Measurements from ENCODE around the gene RBP3. TPM values are rescaled to one million over a fixed set of nuclear protein-coding genes. Genes with fewer than 3 reads are reported as not detected.

RBP3 gene
- total and polyA plus RNA-seq, 8 donors: 0.07 to 0.14 (median 0.09) TPM; not detected in 5

DNA sequence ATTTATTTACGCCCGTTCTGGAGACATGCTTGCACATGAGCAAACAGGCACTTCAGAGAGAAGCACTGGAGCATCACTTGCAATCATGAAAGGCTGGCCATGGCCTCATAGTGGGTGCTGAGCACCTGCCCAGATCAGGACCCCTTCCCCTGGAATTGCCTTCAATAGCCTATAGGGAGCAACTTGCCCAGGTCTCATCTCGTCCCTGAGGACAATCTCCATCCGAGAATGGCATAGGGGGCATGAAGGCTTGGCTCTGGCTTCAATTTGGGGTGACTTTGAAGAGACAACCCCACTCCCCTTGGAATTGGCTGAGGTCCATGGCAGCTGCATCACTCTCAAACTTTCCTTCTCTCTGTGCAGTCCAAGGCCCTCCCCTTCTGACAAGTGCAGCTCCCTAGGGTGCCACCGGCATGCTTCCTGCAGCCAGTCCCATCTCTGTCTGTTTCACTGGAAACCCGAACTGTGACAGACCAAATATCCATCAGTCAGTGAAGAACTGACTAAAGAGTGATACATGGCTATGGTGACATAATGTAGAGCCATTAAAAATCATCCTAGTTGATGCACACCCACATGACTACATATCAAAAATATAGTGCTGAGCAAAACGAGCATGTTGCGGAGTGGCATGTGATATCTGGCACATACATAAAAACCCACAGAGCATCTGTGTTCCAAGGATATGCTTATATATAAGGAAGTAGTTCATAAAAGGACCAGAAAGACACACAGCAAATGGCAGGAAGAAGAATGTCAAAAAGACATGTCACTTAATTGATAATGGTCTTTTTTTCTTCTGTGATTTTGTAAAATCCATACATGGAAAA lies 13.5 kb upstream of the RBP3 start:
- Histone ChIP-seq H3K4me1 (no peaks in the 10 kb centered on the region), H3K27ac (no peak overlapping the region), H3K4me3 (no peak overlapping the region), H3K27me3 (no peaks in the 10 kb centered on the region), H3K36me3 (no peaks in the 10 kb centered on the region), H3K9me3 (no peaks in the 10 kb centered on the region)
- intact Hi-C loops (cut with DNase I): no loop called here
- DNase-seq: peak in 1 of 4 donors; percentile 22
- no peak for ATAC-seq
- TF ChIP-seq, protein P1, sequence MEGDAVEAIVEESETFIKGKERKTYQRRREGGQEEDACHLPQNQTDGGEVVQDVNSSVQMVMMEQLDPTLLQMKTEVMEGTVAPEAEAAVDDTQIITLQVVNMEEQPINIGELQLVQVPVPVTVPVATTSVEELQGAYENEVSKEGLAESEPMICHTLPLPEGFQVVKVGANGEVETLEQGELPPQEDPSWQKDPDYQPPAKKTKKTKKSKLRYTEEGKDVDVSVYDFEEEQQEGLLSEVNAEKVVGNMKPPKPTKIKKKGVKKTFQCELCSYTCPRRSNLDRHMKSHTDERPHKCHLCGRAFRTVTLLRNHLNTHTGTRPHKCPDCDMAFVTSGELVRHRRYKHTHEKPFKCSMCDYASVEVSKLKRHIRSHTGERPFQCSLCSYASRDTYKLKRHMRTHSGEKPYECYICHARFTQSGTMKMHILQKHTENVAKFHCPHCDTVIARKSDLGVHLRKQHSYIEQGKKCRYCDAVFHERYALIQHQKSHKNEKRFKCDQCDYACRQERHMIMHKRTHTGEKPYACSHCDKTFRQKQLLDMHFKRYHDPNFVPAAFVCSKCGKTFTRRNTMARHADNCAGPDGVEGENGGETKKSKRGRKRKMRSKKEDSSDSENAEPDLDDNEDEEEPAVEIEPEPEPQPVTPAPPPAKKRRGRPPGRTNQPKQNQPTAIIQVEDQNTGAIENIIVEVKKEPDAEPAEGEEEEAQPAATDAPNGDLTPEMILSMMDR (IDR thresholded peaks at IDR 0.05): no peak

DNA sequence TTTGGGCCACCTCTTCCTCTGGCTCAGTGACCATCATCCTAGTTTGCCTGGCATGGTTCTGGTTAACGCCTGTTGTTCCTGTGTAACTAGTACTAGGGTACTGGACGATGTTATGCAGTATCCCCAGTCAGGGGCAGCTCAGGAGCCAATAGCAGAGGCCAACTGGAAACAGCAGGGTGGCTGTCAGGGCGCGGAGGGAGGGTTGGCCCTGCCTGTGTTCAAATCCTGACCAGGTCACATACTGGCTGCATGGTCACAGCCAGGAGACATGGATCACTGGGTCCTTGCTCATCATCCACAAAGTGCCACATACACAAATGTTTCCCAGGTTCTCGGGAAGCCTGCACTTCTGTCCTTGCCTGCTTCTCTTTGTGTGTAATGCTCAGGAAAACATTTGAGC lies 12.3 kb upstream of the RBP3 start:
- H3K4me1 ChIP-seq: no peaks in the 10 kb centered on the region
- no peaks in the 10 kb centered on the region for H3K27me3 ChIP-seq
- peak in 1 of 4 donors; percentile 34 for DNase-seq
- no peak overlapping the region for H3K4me3 ChIP-seq
- no peaks in the 10 kb centered on the region for H3K9me3 ChIP-seq
- TF ChIP-seq, protein P1 (IDR thresholded peaks at IDR 0.05): no peak
- H3K36me3 ChIP-seq: no peaks in the 10 kb centered on the region
- intact Hi-C loops (cut with DNase I): no loop called here
- no peak for ATAC-seq
- no peak overlapping the region for H3K27ac ChIP-seq

DNA sequence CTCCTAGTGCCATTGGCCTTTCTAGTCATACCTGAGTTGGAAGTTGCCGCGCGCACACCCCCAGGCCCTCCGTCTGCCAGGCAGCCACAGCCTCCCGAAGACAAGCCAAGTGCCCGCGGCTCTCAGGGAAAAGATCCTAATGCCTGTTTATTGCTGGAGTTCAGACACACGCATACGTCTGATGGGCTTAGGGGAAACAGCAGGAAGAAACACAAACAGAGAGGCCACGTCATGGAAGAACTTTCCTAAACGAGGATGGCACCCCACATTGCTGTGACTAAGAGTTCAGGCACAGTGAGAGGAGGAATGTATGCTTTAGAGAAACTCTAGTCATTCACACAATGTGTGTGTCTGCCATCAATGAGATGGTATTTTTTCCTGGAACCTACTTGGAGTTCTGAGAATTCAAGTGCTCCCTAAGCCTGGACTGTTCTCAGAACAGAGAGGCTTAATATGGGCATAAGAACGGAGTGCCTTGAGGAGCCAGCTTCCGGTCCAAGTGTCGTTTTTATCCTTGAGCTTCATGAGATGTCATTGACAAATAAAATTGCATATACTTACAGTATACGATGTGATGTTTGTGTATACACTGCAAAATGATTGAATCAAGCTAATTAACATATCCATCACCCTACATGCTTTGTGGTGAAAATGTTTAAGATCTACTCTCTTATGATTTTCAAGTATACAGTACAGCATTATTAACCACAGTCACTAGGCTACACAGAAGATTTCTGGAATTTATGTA lies 11.6 kb upstream of the RBP3 start:
- intact Hi-C loops (cut with DNase I): no loop called here

DNA sequence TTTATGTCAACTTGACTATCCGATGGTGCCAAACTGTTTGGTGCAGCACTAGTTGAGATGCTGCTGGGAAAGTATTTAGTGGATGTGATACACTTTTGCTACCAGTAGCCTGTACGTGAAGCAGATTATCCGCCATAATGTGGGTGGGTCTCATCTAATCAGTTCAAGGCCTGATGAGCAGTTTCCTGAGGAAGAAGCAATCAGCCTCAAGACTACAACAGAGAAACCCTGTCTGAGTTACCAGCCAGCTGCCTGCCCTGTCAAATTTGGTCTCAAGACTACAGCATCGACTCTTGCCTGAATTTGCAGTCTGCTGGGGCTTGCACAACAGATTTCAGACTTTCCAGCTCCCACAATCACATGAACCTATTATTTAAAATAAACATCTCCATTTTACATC lies 10.9 kb upstream of the RBP3 start:
- H3K4me3 ChIP-seq: no peak overlapping the region
- intact Hi-C loops (cut with DNase I): no loop called here
- no peaks in the 10 kb centered on the region for H3K36me3 ChIP-seq
- no peaks in the 10 kb centered on the region for H3K4me1 ChIP-seq
- TF ChIP-seq, protein P1 (IDR thresholded peaks at IDR 0.05): no peak
- H3K27me3 ChIP-seq: no peaks in the 10 kb centered on the region
- DNase-seq (no peak), ATAC-seq (no peak)
- H3K27ac ChIP-seq: no peak overlapping the region
- no peaks in the 10 kb centered on the region for H3K9me3 ChIP-seq

More for the DNA sequence above, 11.6 kb upstream of the RBP3 start:
- no peak overlapping the region for H3K27ac ChIP-seq
- no peaks in the 10 kb centered on the region for H3K4me1 ChIP-seq
- ATAC-seq: no peak
- peak in 1 of 4 donors; percentile 47 for DNase-seq
- H3K9me3 ChIP-seq: no peaks in the 10 kb centered on the region
- H3K4me3 ChIP-seq: no peak overlapping the region
- no peaks in the 10 kb centered on the region for H3K36me3 ChIP-seq
- H3K27me3 ChIP-seq: no peaks in the 10 kb centered on the region
- TF ChIP-seq, protein P1 (IDR thresholded peaks at IDR 0.05): no peak

DNA sequence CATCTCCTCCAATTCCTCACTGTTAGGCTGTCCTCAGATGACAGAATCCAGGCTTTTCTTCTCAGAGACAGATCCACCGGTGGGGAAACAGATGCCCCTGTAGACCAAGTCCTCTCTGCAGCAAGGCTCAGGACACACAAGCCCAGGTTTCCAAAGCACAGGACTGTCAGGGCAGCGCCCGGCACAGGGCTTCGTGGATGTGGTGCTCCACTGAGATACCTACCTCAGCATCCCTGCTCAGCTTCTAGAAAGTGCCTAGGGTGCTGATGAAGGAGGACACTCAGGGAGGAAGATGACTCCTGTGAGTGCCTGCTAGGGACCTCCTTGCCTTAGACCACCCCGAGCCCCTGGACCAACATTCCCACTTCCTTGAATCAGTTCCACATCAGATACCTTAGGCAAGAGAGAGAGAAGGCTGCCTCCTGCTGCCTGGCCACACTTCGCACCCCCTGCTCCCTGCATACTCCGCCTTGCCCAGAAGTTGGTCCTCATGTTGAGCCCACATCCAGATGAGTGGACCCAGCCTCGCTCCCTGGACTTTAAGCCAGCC lies 8.9 kb upstream of the RBP3 start:
- Histone ChIP-seq H3K27ac (no peak overlapping the region), H3K27me3 (no peaks in the 10 kb centered on the region), H3K4me3 (no peak overlapping the region), H3K9me3 (no peaks in the 10 kb centered on the region), H3K4me1 (no peaks in the 10 kb centered on the region), H3K36me3 (no peaks in the 10 kb centered on the region)
- no peak for ATAC-seq
- TF ChIP-seq, protein P1 (IDR thresholded peaks at IDR 0.05): no peak
- intact Hi-C loops (cut with DNase I): no loop called here
- DNase-seq: no peak
